HG02938 (cell line): Measurements from ENCODE around the gene SWAP70.

Experiments used
- ATAC-seq: cut with Tn5 transposase; IDR thresholded peaks from one replicate; pipeline ENCODE4 v1.9.1; 2021; ENCODE audit warnings: mild to moderate bottlenecking, moderate library complexity; ENCODE audit not compliant: unreplicated experiment

Gene SWAP70

GRCh38 chr11:9772218-9772617 lies 108.3 kb downstream of the SWAP70 start:
- no peak for ATAC-seq

GRCh38 chr11:9773524-9773923 lies 109.6 kb downstream of the SWAP70 start:
- ATAC-seq: no peak

GRCh38 chr11:9774109-9774508 lies 110.2 kb downstream of the SWAP70 start:
- no peak for ATAC-seq

GRCh38 chr11:9774591-9775397 lies 110.9 kb downstream of the SWAP70 start:
- no peak for ATAC-seq

- no peak for ATAC-seq
These were observed 111.5 kb downstream of the SWAP70 start for GRCh38 chr11:9775398-9775779.

- no peak for ATAC-seq
These were observed 112.3 kb downstream of the SWAP70 start for GRCh38 chr11:9776203-9776602.

GRCh38 chr11:9777066-9777465 lies 113.2 kb downstream of the SWAP70 start:
- ATAC-seq: no peak

- ATAC-seq: no peak
These were observed 113.6 kb downstream of the SWAP70 start for GRCh38 chr11:9777525-9777924.

GRCh38 chr11:9780929-9781328 lies 117.1 kb downstream of the SWAP70 start:
- ATAC-seq: no peak

- no peak for ATAC-seq
These were observed 120.1 kb downstream of the SWAP70 start for GRCh38 chr11:9783986-9784385.

- no peak for ATAC-seq
These were observed 120.9 kb downstream of the SWAP70 start for GRCh38 chr11:9784602-9785315.

GRCh38 chr11:9787260-9787659 lies 123.4 kb downstream of the SWAP70 start:
- no peak for ATAC-seq

GRCh38 chr11:9787981-9788521 lies 124.2 kb downstream of the SWAP70 start:
- ATAC-seq: no peak

- ATAC-seq: no peak
These were observed 126.0 kb downstream of the SWAP70 start for GRCh38 chr11:9789910-9790309.

GRCh38 chr11:9790703-9791102 lies 126.8 kb downstream of the SWAP70 start:
- no peak for ATAC-seq

- no peak for ATAC-seq
These were observed 132.4 kb downstream of the SWAP70 start for GRCh38 chr11:9796266-9796665.

- ATAC-seq: no peak
These were observed 133.0 kb downstream of the SWAP70 start for GRCh38 chr11:9796854-9797253.

GRCh38 chr11:9797300-9797699 lies 133.4 kb downstream of the SWAP70 start:
- ATAC-seq: no peak

GRCh38 chr11:9799886-9800285 lies 136.0 kb downstream of the SWAP70 start:
- no peak for ATAC-seq

GRCh38 chr11:9802291-9802861 lies 138.5 kb downstream of the SWAP70 start:
- ATAC-seq: no peak
